Measurements from ENCODE around the gene NPHP4.

The NPHP4 gene

GRCh38 chr1:5971471-5972197 lies 20.6 kb downstream of the NPHP4 start:
- DNase-seq (ENCODE audit: low spot score), result no peak

GRCh38 chr1:5970610-5971273 lies 21.5 kb downstream of the NPHP4 start:
- no peak for DNase-seq (ENCODE audit: low spot score)

- no peak for DNase-seq (ENCODE audit: low spot score)
Measured at GRCh38 chr1:5969168-5969567, 23.1 kb downstream of the NPHP4 start.

GRCh38 chr1:5968161-5968736 lies 24.0 kb downstream of the NPHP4 start:
- no peak for DNase-seq (ENCODE audit: low spot score)

GRCh38 chr1:5967351-5968160 lies 24.7 kb downstream of the NPHP4 start:
- no peak for DNase-seq (ENCODE audit: low spot score)

- no peak for DNase-seq (ENCODE audit: low spot score)
Measured at GRCh38 chr1:5966543-5967205, 25.6 kb downstream of the NPHP4 start.

- DNase-seq (ENCODE audit: low spot score), result no peak
Measured at GRCh38 chr1:5965586-5966131, 26.6 kb downstream of the NPHP4 start.

GRCh38 chr1:5962265-5963105 lies 29.7 kb downstream of the NPHP4 start:
- no peak for DNase-seq (ENCODE audit: low spot score)

GRCh38 chr1:5961601-5962000 lies 30.6 kb downstream of the NPHP4 start:
- no peak for DNase-seq (ENCODE audit: low spot score)

- no peak for DNase-seq (ENCODE audit: low spot score)
Measured at GRCh38 chr1:5960336-5960735, 31.9 kb downstream of the NPHP4 start.

- no peak for DNase-seq (ENCODE audit: low spot score)
Measured at GRCh38 chr1:5959667-5960230, 32.5 kb downstream of the NPHP4 start.

- DNase-seq (ENCODE audit: low spot score), result no peak
Measured at GRCh38 chr1:5959087-5959486, 33.1 kb downstream of the NPHP4 start.

GRCh38 chr1:5956022-5956830 lies 36.0 kb downstream of the NPHP4 start:
- no peak for DNase-seq (ENCODE audit: low spot score)

GRCh38 chr1:5955479-5955977 lies 36.7 kb downstream of the NPHP4 start:
- no peak for DNase-seq (ENCODE audit: low spot score)

- no peak for DNase-seq (ENCODE audit: low spot score)
Measured at GRCh38 chr1:5954964-5955363, 37.3 kb downstream of the NPHP4 start.

GRCh38 chr1:5953386-5953785 lies 38.8 kb downstream of the NPHP4 start:
- DNase-seq (ENCODE audit: low spot score), result no peak

GRCh38 chr1:5951846-5952410 lies 40.3 kb downstream of the NPHP4 start:
- DNase-seq (ENCODE audit: low spot score), result no peak

GRCh38 chr1:5950994-5951785 lies 41.0 kb downstream of the NPHP4 start:
- DNase-seq (ENCODE audit: low spot score), result no peak
